GM23338 (cell line): Measurements from ENCODE around the gene GRIK5. TPM values are rescaled to one million over a fixed set of nuclear protein-coding genes. Genes with fewer than 3 reads are reported as not detected.

Source experiments
- ATAC-seq: fragments of 200-7000 bp; cut with Tn5 transposase; 3 replicates; pipeline ENCODE4 v1.9.1; 2020
- DNase-seq: peaks from one replicate; pipeline ENCODE4 v3.0.0-alpha.2; 2015; ENCODE audit warnings: low spot score
- H2AFZ ChIP-seq: fragments of 200-600 bp; sonication (generic); 2 replicates; pipeline ENCODE4 v1.8.0; 2016; ENCODE audit warnings: antibody characterized with exemption, mild to moderate bottlenecking, moderate library complexity
- H3F3A ChIP-seq: fragments of 200-600 bp; sonication (generic); replicated peaks from 2 replicates; pipeline ENCODE4 v1.8.0; 2017; ENCODE audit warnings: antibody characterized with exemption, mixed run types, low read depth
- H3K27ac ChIP-seq: fragments of 200-600 bp; sonication (generic); 2 replicates; pipeline ENCODE4 v1.6.1; 2016; ENCODE audit warnings: low read depth
- H3K27me3 ChIP-seq: fragments of 200-600 bp; sonication (generic); 2 replicates; pipeline ENCODE4 v1.8.0; 2016; ENCODE audit warnings: mild to moderate bottlenecking, mixed run types, moderate library complexity; ENCODE audit not compliant: insufficient read depth
- H3K36me3 ChIP-seq: fragments of 200-600 bp; sonication (generic); 2 replicates; pipeline ENCODE4 v1.8.0; 2016; ENCODE audit warnings: mild to moderate bottlenecking; ENCODE audit not compliant: insufficient read depth
- H3K4me1 ChIP-seq: fragments of 200-600 bp; sonication (generic); 2 replicates; pipeline ENCODE4 v1.8.0; 2016; ENCODE audit warnings: mild to moderate bottlenecking, moderate library complexity; ENCODE audit not compliant: insufficient read depth
- H3K4me2 ChIP-seq: fragments of 200-600 bp; sonication (generic); 2 replicates; pipeline ENCODE4 v1.7.1; 2017; ENCODE audit warnings: mixed run types
- H3K4me3 ChIP-seq: fragments of 200-600 bp; sonication (generic); 2 replicates; pipeline ENCODE4 v1.6.1; 2016; ENCODE audit warnings: mixed run types
- H3K79me2 ChIP-seq: fragments of 200-600 bp; sonication (generic); replicated peaks from 2 replicates; pipeline ENCODE4 v1.8.0; 2017; ENCODE audit warnings: mild to moderate bottlenecking; ENCODE audit not compliant: insufficient read depth
- H3K9me2 ChIP-seq: fragments of 200-600 bp; sonication (generic); 2 replicates; pipeline ENCODE4 v1.8.0; 2017; ENCODE audit not compliant: insufficient read depth
- H4K20me1 ChIP-seq: fragments of 200-600 bp; sonication (generic); replicated peaks from 2 replicates; pipeline ENCODE4 v1.8.0; 2017; ENCODE audit warnings: mild to moderate bottlenecking; ENCODE audit not compliant: insufficient read depth
- H3K27ac Mint-ChIP-seq: 2 replicates; pipeline ENCODE4 v1.8.0; 2020; ENCODE audit warnings: inconsistent platforms, mild to moderate bottlenecking, moderate library complexity, mixed read lengths
- H3K27me3 Mint-ChIP-seq: 3 replicates; pipeline ENCODE4 v1.8.0; 2022; ENCODE audit warnings: low read depth, mild to moderate bottlenecking, moderate library complexity, mixed read lengths, inconsistent platforms; ENCODE audit not compliant: insufficient read depth, poor library complexity
- H3K36me3 Mint-ChIP-seq: 3 replicates; pipeline ENCODE4 v1.8.0; 2021; ENCODE audit warnings: low read depth, mild to moderate bottlenecking, inconsistent platforms, moderate library complexity, mixed read lengths
- H3K4me1 Mint-ChIP-seq: 3 replicates; pipeline ENCODE4 v1.8.0; 2020; ENCODE audit warnings: mild to moderate bottlenecking, inconsistent platforms, mixed read lengths
- H3K4me3 Mint-ChIP-seq: 3 replicates; pipeline ENCODE4 v1.8.0; 2021; ENCODE audit warnings: moderate library complexity, mild to moderate bottlenecking, inconsistent platforms, mixed read lengths
- H3K9me3 Mint-ChIP-seq: 3 replicates; pipeline ENCODE4 v1.8.0; 2020; ENCODE audit warnings: moderate library complexity, mild to moderate bottlenecking, inconsistent platforms, mixed read lengths
- CREB1 ChIP-seq: fragments of 250-450 bp; sonication (Bioruptor Pico); IDR thresholded peaks from 2 replicates; pipeline ENCODE4 v1.5.0; 2020; ENCODE audit warnings: low read depth, mild to moderate bottlenecking, moderate library complexity
- JUNB ChIP-seq: IDR thresholded peaks from one replicate; pipeline ENCODE4 v1.6.1; 2016; ENCODE audit warnings: antibody characterized with exemption; ENCODE audit not compliant: unreplicated experiment
- NANOG ChIP-seq: IDR thresholded peaks from 2 replicates; pipeline ENCODE4 v1.6.1; 2016; ENCODE audit warnings: antibody characterized with exemption, borderline replicate concordance
- POLR2AphosphoS5 ChIP-seq: IDR thresholded peaks from 2 replicates; pipeline ENCODE4 v1.6.1; 2016; ENCODE audit warnings: antibody characterized with exemption, low read depth
- STAT1 ChIP-seq: IDR thresholded peaks from one replicate; pipeline ENCODE4 v1.6.1; 2016; ENCODE audit warnings: antibody characterized with exemption; ENCODE audit not compliant: unreplicated experiment
- ZNF331 ChIP-seq: fragments of 250-450 bp; sonication (Bioruptor Pico); IDR thresholded peaks from 2 replicates; pipeline ENCODE4 v1.5.0; 2020; ENCODE audit warnings: low read depth, mild to moderate bottlenecking, moderate library complexity
- polyA plus RNA-seq: library from polyadenylated mRNA; unstranded; fragments of >200 nt; fragmentation: Nextera tagmentation; extraction: Ambion mirVana; gene quantifications from 2 replicates; pipeline ENCODE4 v1.2.1, GENCODE V29; 2016
- total RNA-seq: library from RNA; depleted of rRNA; stranded (reverse); fragments of >200 nt; shearing (Covaris generic); gene quantifications from 2 replicates; pipeline ENCODE4 v1.2.3, GENCODE V29; 2014
- TF ChIP-seq, protein P1 (sequence below), 2 experiments: fragments of 200-600 bp in 1 of 2; sonication (generic) in 1 of 2; conservative IDR thresholded peaks; 2 replicates each; pipeline versions ENCODE4 v1.5.1 to v1.6.1; 2016 to 2017; ENCODE audit warnings: antibody characterized with exemption in 2 of 2, low read depth in 2 of 2, mild to moderate bottlenecking in 2 of 2, moderate library complexity in 1 of 2
- TF ChIP-seq, protein P2 (sequence below): fragments of 250-450 bp; sonication (Bioruptor Pico); IDR thresholded peaks from 2 replicates; pipeline ENCODE4 v1.5.0; 2020; ENCODE audit warnings: mild to moderate bottlenecking, moderate library complexity
- TF ChIP-seq, protein P3 (sequence below): IDR thresholded peaks from one replicate; pipeline ENCODE4 v1.6.1; 2018; ENCODE audit warnings: antibody characterized with exemption; ENCODE audit not compliant: unreplicated experiment

The GRIK5 gene
- total and polyA plus RNA-seq, 2 experiments from 2014 or later: 5.1 to 42.5 TPM

- Histone ChIP-seq H4K20me1 (peaks cover 4% of the 10 kb centered on the region; the same call in 1 of the 2 replicates), H3K4me3 (no peak overlapping the region), H3K27me3 (no peaks in the 10 kb centered on the region), H3K36me3 (no peaks in the 10 kb centered on the region), H3K27ac (no peak overlapping the region), H3K4me1 (no peaks in the 10 kb centered on the region), H3K79me2 (no peaks in the 10 kb centered on the region), H3K9me2 (no peaks in the 10 kb centered on the region), H3K4me2 (no peak overlapping the region), H2AFZ (no peak overlapping the region), H3F3A (0 out of 2 replicates have a peak, but pooled peaks cover 3% of the 10 kb centered on the region)
- DNase-seq (no peak), ATAC-seq (peak; percentile 36; the same call in 2 of the 3 replicates)
- Mint-ChIP-seq H3K36me3 (peaks cover 21% of the 10 kb centered on the region), H3K4me3 (no peak overlapping the region), H3K9me3 (no peaks in the 10 kb centered on the region), H3K4me1 (no peaks in the 10 kb centered on the region), H3K27ac (no peak overlapping the region), H3K27me3 (peaks cover 3% of the 10 kb centered on the region)
- no peak for TF ChIP-seq POLR2AphosphoS5
- TF ChIP-seq NANOG: no peak
- TF ChIP-seq STAT1: no peak
- TF ChIP-seq, protein P1, sequence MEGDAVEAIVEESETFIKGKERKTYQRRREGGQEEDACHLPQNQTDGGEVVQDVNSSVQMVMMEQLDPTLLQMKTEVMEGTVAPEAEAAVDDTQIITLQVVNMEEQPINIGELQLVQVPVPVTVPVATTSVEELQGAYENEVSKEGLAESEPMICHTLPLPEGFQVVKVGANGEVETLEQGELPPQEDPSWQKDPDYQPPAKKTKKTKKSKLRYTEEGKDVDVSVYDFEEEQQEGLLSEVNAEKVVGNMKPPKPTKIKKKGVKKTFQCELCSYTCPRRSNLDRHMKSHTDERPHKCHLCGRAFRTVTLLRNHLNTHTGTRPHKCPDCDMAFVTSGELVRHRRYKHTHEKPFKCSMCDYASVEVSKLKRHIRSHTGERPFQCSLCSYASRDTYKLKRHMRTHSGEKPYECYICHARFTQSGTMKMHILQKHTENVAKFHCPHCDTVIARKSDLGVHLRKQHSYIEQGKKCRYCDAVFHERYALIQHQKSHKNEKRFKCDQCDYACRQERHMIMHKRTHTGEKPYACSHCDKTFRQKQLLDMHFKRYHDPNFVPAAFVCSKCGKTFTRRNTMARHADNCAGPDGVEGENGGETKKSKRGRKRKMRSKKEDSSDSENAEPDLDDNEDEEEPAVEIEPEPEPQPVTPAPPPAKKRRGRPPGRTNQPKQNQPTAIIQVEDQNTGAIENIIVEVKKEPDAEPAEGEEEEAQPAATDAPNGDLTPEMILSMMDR (conservative IDR thresholded peaks at IDR 0.05; ENCODE audit: low read depth in 2 of 2): peak in 1 of 2 experiments; percentile 51; a peak in 2 of 4 replicates
Measured at GRCh38 chr19:41978470-41978869, 91.5 kb downstream of the GRIK5 start.

DNA sequence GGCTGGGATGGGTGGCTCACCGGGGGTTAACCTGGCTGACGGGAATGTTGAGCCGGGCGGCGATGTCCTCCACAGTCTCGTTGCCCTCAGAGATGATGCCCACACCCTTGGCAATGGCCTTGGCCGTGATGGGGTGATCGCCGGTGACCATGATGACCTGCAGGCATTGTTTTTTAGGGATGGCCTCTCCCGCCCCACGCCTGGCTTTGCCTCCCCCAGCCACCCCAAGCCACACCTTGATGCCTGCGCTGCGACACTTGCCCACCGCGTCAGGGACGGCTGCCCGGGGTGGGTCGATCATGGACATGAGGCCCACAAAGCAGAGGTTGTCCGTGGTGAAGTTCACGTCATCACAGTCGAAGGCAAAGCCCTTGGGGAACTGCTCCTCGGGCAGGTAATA lies 92.1 kb downstream of the GRIK5 start:
- no peak overlapping the region for H3K4me3 Mint-ChIP-seq
- peaks cover 4% of the 10 kb centered on the region; the same call in 1 of the 2 replicates for H4K20me1 ChIP-seq
- 0 out of 2 replicates have a peak, but pooled peaks cover 3% of the 10 kb centered on the region for H3F3A ChIP-seq
- H3K27me3 ChIP-seq: no peaks in the 10 kb centered on the region
- peaks cover 21% of the 10 kb centered on the region for H3K36me3 Mint-ChIP-seq
- no peak overlapping the region for H3K27ac Mint-ChIP-seq
- H2AFZ ChIP-seq: no peak overlapping the region
- no peak overlapping the region for H3K27ac ChIP-seq
- no peak overlapping the region for H3K4me2 ChIP-seq
- H3K9me2 ChIP-seq: no peaks in the 10 kb centered on the region
- no peak for DNase-seq
- no peaks in the 10 kb centered on the region; the same call in 1 of the 2 replicates for H3K4me1 ChIP-seq
- H3K27me3 Mint-ChIP-seq: peaks cover 3% of the 10 kb centered on the region
- no peaks in the 10 kb centered on the region for H3K9me3 Mint-ChIP-seq
- no peak for ATAC-seq
- H3K4me1 Mint-ChIP-seq: no peaks in the 10 kb centered on the region
- H3K79me2 ChIP-seq: no peaks in the 10 kb centered on the region
- no peaks in the 10 kb centered on the region for H3K36me3 ChIP-seq
- H3K4me3 ChIP-seq: no peak overlapping the region
- no peak for TF ChIP-seq STAT1
- TF ChIP-seq CREB1 (CRISPR knock-in tag): no peak
- TF ChIP-seq JUNB: no peak
- TF ChIP-seq, protein P2, sequence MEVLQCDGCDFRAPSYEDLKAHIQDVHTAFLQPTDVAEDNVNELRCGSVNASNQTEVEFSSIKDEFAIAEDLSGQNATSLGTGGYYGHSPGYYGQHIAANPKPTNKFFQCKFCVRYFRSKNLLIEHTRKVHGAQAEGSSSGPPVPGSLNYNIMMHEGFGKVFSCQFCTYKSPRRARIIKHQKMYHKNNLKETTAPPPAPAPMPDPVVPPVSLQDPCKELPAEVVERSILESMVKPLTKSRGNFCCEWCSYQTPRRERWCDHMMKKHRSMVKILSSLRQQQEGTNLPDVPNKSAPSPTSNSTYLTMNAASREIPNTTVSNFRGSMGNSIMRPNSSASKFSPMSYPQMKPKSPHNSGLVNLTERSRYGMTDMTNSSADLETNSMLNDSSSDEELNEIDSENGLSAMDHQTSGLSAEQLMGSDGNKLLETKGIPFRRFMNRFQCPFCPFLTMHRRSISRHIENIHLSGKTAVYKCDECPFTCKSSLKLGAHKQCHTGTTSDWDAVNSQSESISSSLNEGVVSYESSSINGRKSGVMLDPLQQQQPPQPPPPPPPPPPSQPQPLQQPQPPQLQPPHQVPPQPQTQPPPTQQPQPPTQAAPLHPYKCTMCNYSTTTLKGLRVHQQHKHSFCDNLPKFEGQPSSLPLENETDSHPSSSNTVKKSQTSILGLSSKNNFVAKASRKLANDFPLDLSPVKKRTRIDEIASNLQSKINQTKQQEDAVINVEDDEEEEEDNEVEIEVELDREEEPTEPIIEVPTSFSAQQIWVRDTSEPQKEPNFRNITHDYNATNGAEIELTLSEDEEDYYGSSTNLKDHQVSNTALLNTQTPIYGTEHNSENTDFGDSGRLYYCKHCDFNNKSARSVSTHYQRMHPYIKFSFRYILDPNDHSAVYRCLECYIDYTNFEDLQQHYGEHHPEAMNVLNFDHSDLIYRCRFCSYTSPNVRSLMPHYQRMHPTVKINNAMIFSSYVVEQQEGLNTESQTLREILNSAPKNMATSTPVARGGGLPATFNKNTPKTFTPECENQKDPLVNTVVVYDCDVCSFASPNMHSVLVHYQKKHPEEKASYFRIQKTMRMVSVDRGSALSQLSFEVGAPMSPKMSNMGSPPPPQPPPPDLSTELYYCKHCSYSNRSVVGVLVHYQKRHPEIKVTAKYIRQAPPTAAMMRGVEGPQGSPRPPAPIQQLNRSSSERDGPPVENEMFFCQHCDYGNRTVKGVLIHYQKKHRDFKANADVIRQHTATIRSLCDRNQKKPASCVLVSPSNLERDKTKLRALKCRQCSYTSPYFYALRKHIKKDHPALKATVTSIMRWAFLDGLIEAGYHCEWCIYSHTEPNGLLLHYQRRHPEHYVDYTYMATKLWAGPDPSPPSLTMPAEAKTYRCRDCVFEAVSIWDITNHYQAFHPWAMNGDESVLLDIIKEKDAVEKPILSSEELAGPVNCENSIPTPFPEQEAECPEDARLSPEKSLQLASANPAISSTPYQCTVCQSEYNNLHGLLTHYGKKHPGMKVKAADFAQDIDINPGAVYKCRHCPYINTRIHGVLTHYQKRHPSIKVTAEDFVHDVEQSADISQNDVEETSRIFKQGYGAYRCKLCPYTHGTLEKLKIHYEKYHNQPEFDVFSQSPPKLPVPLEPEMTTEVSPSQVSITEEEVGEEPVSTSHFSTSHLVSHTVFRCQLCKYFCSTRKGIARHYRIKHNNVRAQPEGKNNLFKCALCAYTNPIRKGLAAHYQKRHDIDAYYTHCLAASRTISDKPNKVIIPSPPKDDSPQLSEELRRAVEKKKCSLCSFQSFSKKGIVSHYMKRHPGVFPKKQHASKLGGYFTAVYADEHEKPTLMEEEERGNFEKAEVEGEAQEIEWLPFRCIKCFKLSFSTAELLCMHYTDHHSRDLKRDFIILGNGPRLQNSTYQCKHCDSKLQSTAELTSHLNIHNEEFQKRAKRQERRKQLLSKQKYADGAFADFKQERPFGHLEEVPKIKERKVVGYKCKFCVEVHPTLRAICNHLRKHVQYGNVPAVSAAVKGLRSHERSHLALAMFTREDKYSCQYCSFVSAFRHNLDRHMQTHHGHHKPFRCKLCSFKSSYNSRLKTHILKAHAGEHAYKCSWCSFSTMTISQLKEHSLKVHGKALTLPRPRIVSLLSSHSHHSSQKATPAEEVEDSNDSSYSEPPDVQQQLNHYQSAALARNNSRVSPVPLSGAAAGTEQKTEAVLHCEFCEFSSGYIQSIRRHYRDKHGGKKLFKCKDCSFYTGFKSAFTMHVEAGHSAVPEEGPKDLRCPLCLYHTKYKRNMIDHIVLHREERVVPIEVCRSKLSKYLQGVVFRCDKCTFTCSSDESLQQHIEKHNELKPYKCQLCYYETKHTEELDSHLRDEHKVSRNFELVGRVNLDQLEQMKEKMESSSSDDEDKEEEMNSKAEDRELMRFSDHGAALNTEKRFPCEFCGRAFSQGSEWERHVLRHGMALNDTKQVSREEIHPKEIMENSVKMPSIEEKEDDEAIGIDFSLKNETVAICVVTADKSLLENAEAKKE (CRISPR knock-in tag): no peak
- TF ChIP-seq, protein P3, sequence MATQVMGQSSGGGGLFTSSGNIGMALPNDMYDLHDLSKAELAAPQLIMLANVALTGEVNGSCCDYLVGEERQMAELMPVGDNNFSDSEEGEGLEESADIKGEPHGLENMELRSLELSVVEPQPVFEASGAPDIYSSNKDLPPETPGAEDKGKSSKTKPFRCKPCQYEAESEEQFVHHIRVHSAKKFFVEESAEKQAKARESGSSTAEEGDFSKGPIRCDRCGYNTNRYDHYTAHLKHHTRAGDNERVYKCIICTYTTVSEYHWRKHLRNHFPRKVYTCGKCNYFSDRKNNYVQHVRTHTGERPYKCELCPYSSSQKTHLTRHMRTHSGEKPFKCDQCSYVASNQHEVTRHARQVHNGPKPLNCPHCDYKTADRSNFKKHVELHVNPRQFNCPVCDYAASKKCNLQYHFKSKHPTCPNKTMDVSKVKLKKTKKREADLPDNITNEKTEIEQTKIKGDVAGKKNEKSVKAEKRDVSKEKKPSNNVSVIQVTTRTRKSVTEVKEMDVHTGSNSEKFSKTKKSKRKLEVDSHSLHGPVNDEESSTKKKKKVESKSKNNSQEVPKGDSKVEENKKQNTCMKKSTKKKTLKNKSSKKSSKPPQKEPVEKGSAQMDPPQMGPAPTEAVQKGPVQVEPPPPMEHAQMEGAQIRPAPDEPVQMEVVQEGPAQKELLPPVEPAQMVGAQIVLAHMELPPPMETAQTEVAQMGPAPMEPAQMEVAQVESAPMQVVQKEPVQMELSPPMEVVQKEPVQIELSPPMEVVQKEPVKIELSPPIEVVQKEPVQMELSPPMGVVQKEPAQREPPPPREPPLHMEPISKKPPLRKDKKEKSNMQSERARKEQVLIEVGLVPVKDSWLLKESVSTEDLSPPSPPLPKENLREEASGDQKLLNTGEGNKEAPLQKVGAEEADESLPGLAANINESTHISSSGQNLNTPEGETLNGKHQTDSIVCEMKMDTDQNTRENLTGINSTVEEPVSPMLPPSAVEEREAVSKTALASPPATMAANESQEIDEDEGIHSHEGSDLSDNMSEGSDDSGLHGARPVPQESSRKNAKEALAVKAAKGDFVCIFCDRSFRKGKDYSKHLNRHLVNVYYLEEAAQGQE: no peak
- no peak for TF ChIP-seq NANOG
- TF ChIP-seq ZNF331 (CRISPR knock-in tag): no peak
